K562 (cell line): Measurements from ENCODE around the gene FGGY. TPM values are rescaled to one million over a fixed set of nuclear protein-coding genes. Genes with fewer than 3 reads are reported as not detected.

ENCODE experiments used
- ATAC-seq: fragments of 200-7000 bp; cut with Tn5 transposase; 3 replicates; pipeline ENCODE4 v1.9.1; 2020; ENCODE audit warnings: moderate library complexity
- BruUV-seq: library from RNA; stranded (reverse); fragments of 400-500 nt; replicated peaks from 2 replicates; lab custom pipeline; 2021; lab: Mats Ljungman, UMichigan
- CTCF ChIA-PET: fragments of 300-600 bp; formaldehyde crosslinking; extraction: SDS; loops from one replicate; lab custom pipeline; 2021; ENCODE audit warnings: low intra/inter-chr PET ratio; lab: Yijun Ruan, JAX
- POLR2A ChIA-PET: fragments of 300-600, 350-650 bp; sonication (Branson Sonifier 250); formaldehyde crosslinking; extraction: SDS; loops from one replicate; lab custom pipeline; 2021; ENCODE audit warnings: antibody characterized with exemption, inconsistent platforms; lab: Yijun Ruan, JAX
- DNase-seq, 4 experiments: peaks; one replicate each; pipeline versions ENCODE4 v3.0.0 to v3.0.0-alpha.2; 2011 to 2018; ENCODE audit warnings: low spot score in 3 of 4, mixed read lengths in 3 of 4; ENCODE audit errors: extremely low read depth in 1 of 4
- FAIRE-seq: peaks from 2 replicates; lab custom pipeline; 2011; peaks lifted over from hg19 to GRCh38; lab: Jason Lieb, UNC
- H2AFZ ChIP-seq: 2 replicates; pipeline ENCODE4 v1.6.0; 2011; ENCODE audit warnings: low read depth, low read length, control low read depth, inconsistent platforms
- H3K27ac ChIP-seq: fragments of 200-600 bp; 3 replicates; pipeline ENCODE4 v1.8.0; 2011; ENCODE audit warnings: low read depth, mild to moderate bottlenecking, control low read depth, inconsistent platforms, low read length, moderate library complexity, mixed read lengths; ENCODE audit errors: extremely low read depth
- H3K27me3 ChIP-seq, 2 experiments: fragments of 300-600 bp in 1 of 2; 2 replicates in 1 of 2; 3 replicates in 1 of 2; pipeline versions ENCODE4 v1.6.0 to v1.8.0; 2011; ENCODE audit warnings: inconsistent platforms in 2 of 2, low read length in 2 of 2, mild to moderate bottlenecking in 1 of 2, mixed read lengths in 1 of 2, moderate library complexity in 1 of 2; ENCODE audit not compliant: control insufficient read depth in 2 of 2, insufficient read depth in 2 of 2
- H3K36me3 ChIP-seq: fragments of 300-600 bp; 3 replicates; pipeline ENCODE4 v1.8.0; 2011; ENCODE audit warnings: mild to moderate bottlenecking, low read length, inconsistent platforms; ENCODE audit not compliant: control insufficient read depth, insufficient read depth
- H3K4me1 ChIP-seq, 2 experiments: fragments of 200-600 bp in 1 of 2; replicated peaks in 1 of 2; 2 replicates in 1 of 2; 3 replicates in 1 of 2; pipeline versions ENCODE4 v1.5.1 to v1.8.0; 2011; ENCODE audit warnings: inconsistent platforms in 2 of 2, low read length in 2 of 2, mild to moderate bottlenecking in 1 of 2, mixed read lengths in 1 of 2, moderate library complexity in 1 of 2; ENCODE audit not compliant: control insufficient read depth in 2 of 2, insufficient read depth in 2 of 2
- H3K4me2 ChIP-seq: 2 replicates; pipeline ENCODE4 v1.6.1; 2011; ENCODE audit warnings: low read length, control low read depth, inconsistent platforms, mixed read lengths; ENCODE audit not compliant: insufficient read depth
- H3K4me3 ChIP-seq: fragments of 200-600 bp; sonication (generic), shearing (Covaris generic); 2 replicates; pipeline ENCODE4 v1.5.1; 2016; ENCODE audit warnings: control low read depth, inconsistent platforms
- H3K79me2 ChIP-seq: fragments of 200-600 bp; 3 replicates; pipeline ENCODE4 v1.8.0; 2011; ENCODE audit warnings: low read length, inconsistent platforms; ENCODE audit not compliant: control insufficient read depth, insufficient read depth
- H3K9ac ChIP-seq, 2 experiments: 2 replicates each; pipeline versions ENCODE4 v1.6.0 to v1.6.1; 2011; ENCODE audit warnings: low read depth in 2 of 2, low read length in 2 of 2, control low read depth in 1 of 2, inconsistent platforms in 1 of 2, mild to moderate bottlenecking in 1 of 2, mixed read lengths in 1 of 2; ENCODE audit not compliant: insufficient read depth in 1 of 2
- H3K9me1 ChIP-seq: one replicate; pipeline ENCODE4 v1.6.0; 2011; ENCODE audit warnings: inconsistent platforms, mild to moderate bottlenecking, low read length, moderate library complexity; ENCODE audit not compliant: control insufficient read depth, insufficient read depth
- H3K9me3 ChIP-seq: replicated peaks from 2 replicates; pipeline ENCODE4 v1.5.1; 2011; ENCODE audit warnings: low read depth, low read length, inconsistent platforms; ENCODE audit not compliant: control insufficient read depth, insufficient read depth
- H4K20me1 ChIP-seq: replicated peaks from 2 replicates; pipeline ENCODE4 v1.6.1; 2011; ENCODE audit warnings: low read length, inconsistent platforms, mixed read lengths; ENCODE audit not compliant: control insufficient read depth, insufficient read depth
- BCLAF1 ChIP-seq, 2 experiments: fragments of 450-650 bp in 1 of 2; IDR thresholded peaks; 2 replicates each; pipeline ENCODE4 v1.6.1; 2011 to 2017; ENCODE audit warnings: low read depth in 2 of 2, antibody characterized with exemption in 1 of 2, borderline replicate concordance in 1 of 2, low read length in 1 of 2, mild to moderate bottlenecking in 1 of 2, mixed read lengths in 1 of 2; ENCODE audit not compliant: control insufficient read depth in 1 of 2
- CBX3 ChIP-seq, 2 experiments: IDR thresholded peaks; 1 replicate in 1 of 2; 2 replicates in 1 of 2; pipeline ENCODE4 v1.6.1; 2012; ENCODE audit warnings: inconsistent platforms in 2 of 2, low read length in 2 of 2, borderline replicate concordance in 1 of 2, control low read depth in 1 of 2
- CCAR2 ChIP-seq: fragments of 200-400 bp; formaldehyde crosslinking; IDR thresholded peaks from 2 replicates; pipeline ENCODE4 v1.6.1; 2017; ENCODE audit warnings: mild to moderate bottlenecking, low read depth, low read length
- DMBX1 ChIP-seq: fragments of 250-450 bp; sonication (Bioruptor Pico); IDR thresholded peaks from 2 replicates; pipeline ENCODE4 v1.8.0; 2022; ENCODE audit warnings: inconsistent platforms, mild to moderate bottlenecking, moderate library complexity, borderline replicate concordance
- EHMT2 ChIP-seq: fragments of 450-650 bp; IDR thresholded peaks from 2 replicates; pipeline ENCODE4 v1.6.1; 2018; ENCODE audit warnings: antibody characterized with exemption
- HDAC3 ChIP-seq: fragments of 450-650 bp; IDR thresholded peaks from 2 replicates; pipeline ENCODE4 v1.6.1; 2018; ENCODE audit warnings: borderline replicate concordance, mild to moderate bottlenecking, moderate library complexity; ENCODE audit not compliant: partially characterized antibody
- HOXB6 ChIP-seq: fragments of 250-450 bp; sonication (Bioruptor Pico); IDR thresholded peaks from 2 replicates; pipeline ENCODE4 v1.5.1; 2022; ENCODE audit warnings: mild to moderate bottlenecking, borderline replicate concordance
- MNT ChIP-seq, 2 experiments: fragments of 450-650 bp; conservative IDR thresholded peaks; 2 replicates each; pipeline ENCODE4 v1.6.1; 2017; ENCODE audit warnings: mild to moderate bottlenecking in 2 of 2, moderate library complexity in 2 of 2
- NFYB ChIP-seq: IDR thresholded peaks from 2 replicates; pipeline ENCODE4 v1.6.1; 2011; ENCODE audit warnings: mild to moderate bottlenecking, moderate library complexity; ENCODE audit not compliant: insufficient read length; ENCODE audit errors: extremely low read depth
- POLR3G ChIP-seq: IDR thresholded peaks from 2 replicates; pipeline ENCODE4 v1.6.1; 2011; ENCODE audit not compliant: insufficient read length, insufficient replicate concordance; ENCODE audit errors: extremely low read depth
- SMAD4 ChIP-seq: fragments of 250-450 bp; sonication (Bioruptor Pico); conservative IDR thresholded peaks from 2 replicates; pipeline ENCODE4 v1.8.0; 2021; ENCODE audit warnings: inconsistent platforms, mild to moderate bottlenecking, moderate library complexity
- STAT5B ChIP-seq: fragments of 250-450 bp; sonication (Bioruptor Pico); IDR thresholded peaks from 2 replicates; pipeline ENCODE4 v1.8.0; 2021; ENCODE audit warnings: mild to moderate bottlenecking, inconsistent platforms
- ZBTB12 ChIP-seq: fragments of 250-450 bp; sonication (Bioruptor Pico); IDR thresholded peaks from 2 replicates; pipeline ENCODE4 v1.4.0; 2020
- ZEB2 ChIP-seq: fragments of 450-650 bp; IDR thresholded peaks from 2 replicates; pipeline ENCODE4 v1.6.1; 2016
- WGBS: fragments of 100-300 bp; shearing (Covaris generic); methylation state at CpG from one replicate; pipeline ENCODE4 v1.1.6; 2016; ENCODE audit warnings: low coverage, mixed read lengths; ENCODE audit not compliant: insufficient coverage; ENCODE audit errors: missing lambda C conversion rate; 5-methylcytosine and 5-hydroxymethylcytosine counted together
- in situ Hi-C: fragments of 300-500 bp; cut with MboI; formaldehyde crosslinking; loops from 4 replicates; pipeline ENCODE4 v1.15.0; 2018; ENCODE audit warnings: inconsistent platforms, mixed read lengths
- intact Hi-C: fragments of 100-400 bp; cut with micrococcal nuclease; formaldehyde crosslinking; loops from 2 replicates; pipeline ENCODE4 v1.14.2; 2022
- polyA plus RNA-seq, 8 experiments: library from polyadenylated mRNA; depleted of rRNA in 4 of 8; stranded (reverse) in 5 of 8; unstranded in 3 of 8; fragments of >200 nt; fragmentation: Nextera tagmentation in 2 of 8; fragmentation: Illumina TruSeq in 1 of 8; extraction: Ambion mirVana in 2 of 8; extraction: Trizol in 1 of 8; gene quantifications; 2 replicates each; pipeline versions ENCODE4 v1.2.1 to v1.2.3, GENCODE V29; 2011 to 2014; ENCODE audit warnings: inconsistent platforms in 1 of 8, missing spikeins in 1 of 8
- total RNA-seq, 7 experiments: library from RNA; depleted of rRNA in 6 of 7; stranded (reverse); fragments of >200 nt in 6 of 7; fragmentation: Illumina TruSeq in 2 of 7; extraction: Trizol in 2 of 7; gene quantifications; 2 replicates each; pipeline versions ENCODE4 v1.2.1 to v1.2.3, GENCODE V29; 2011 to 2021; ENCODE audit warnings: low replicate concordance in 1 of 7

FGGY gene
- total and polyA plus RNA-seq, 9 of the 15 experiments (the other 6 are each of a cell fraction or from before 2014, with no cell fraction given): 9.7 to 19.2 (median 12.6) TPM

GRCh38 chr1:59350521-59350920, 53.6 kb downstream of the FGGY start (continued):
- no peak for TF ChIP-seq HDAC3
- TF ChIP-seq, all 486 proteins: peak for 2

- DNase-seq (no peak), ATAC-seq (no peak), FAIRE-seq (no peak)
- no peaks in the 10 kb centered on the region for H3K27me3 ChIP-seq
- H3K79me2 ChIP-seq: no peaks in the 10 kb centered on the region
- intact Hi-C loops: no loop called here
- no peaks in the 10 kb centered on the region for H3K4me1 ChIP-seq
- H3K9me1 ChIP-seq: no peaks in the 10 kb centered on the region
- ChIA-PET CTCF (no interaction called here), POLR2A (no interaction called here)
- no peak overlapping the region for H3K4me2 ChIP-seq
- no peak overlapping the region for H3K27ac ChIP-seq
- H2AFZ ChIP-seq: no peak overlapping the region
- no peaks in the 10 kb centered on the region for H4K20me1 ChIP-seq
- H3K4me3 ChIP-seq: no peak overlapping the region
- H3K9ac ChIP-seq: no peak overlapping the region
- 0% methylated on average over 1 of the region's 1 CpG for WGBS
- no peaks in the 10 kb centered on the region for H3K9me3 ChIP-seq
- in situ Hi-C loops: no loop called here
- no TSS peak for BruUV-seq
- H3K36me3 ChIP-seq: no peaks in the 10 kb centered on the region
- TF ChIP-seq CBX3 (IDR thresholded peaks at IDR 0.05; ENCODE audit: borderline replicate concordance in 1 of 2, low read length in 2 of 2) (no peak), CCAR2 (no peak), ZBTB12 (CRISPR knock-in tag) (no peak), DMBX1 (CRISPR knock-in tag) (no peak), POLR3G (no peak), HOXB6 (CRISPR knock-in tag) (no peak), MNT (conservative IDR thresholded peaks at IDR 0.05) (no peak), NFYB (no peak), STAT5B (no peak), SMAD4 (CRISPR knock-in tag) (no peak), EHMT2 (no peak), ZEB2 (no peak), BCLAF1 (IDR thresholded peaks at IDR 0.05; ENCODE audit: borderline replicate concordance in 1 of 2, control insufficient read depth in 1 of 2, low read depth in 2 of 2, low read length in 1 of 2) (no peak)
Measured at GRCh38 chr1:59352065-59352464, 55.2 kb downstream of the FGGY start.
